A673 (cell line): Measurements from ENCODE around the gene RTP4. TPM values are rescaled to one million over a fixed set of nuclear protein-coding genes. Genes with fewer than 3 reads are reported as not detected.
"Not testable (repeated sequence)": the region's sequence is repeated elsewhere in the genome, so short reads cannot be mapped to it uniquely, and the experiment has no call there.

Experiments
- BruUV-seq: library from RNA; stranded (reverse); fragments of 400-500 nt; replicated peaks from 2 replicates; lab custom pipeline; 2021; lab: Mats Ljungman, UMichigan
- CTCF ChIA-PET: fragments of 300-600 bp; sonication (Branson Sonifier 250); formaldehyde crosslinking; loops from one replicate; lab custom pipeline; 2022; ENCODE audit warnings: antibody characterized with exemption; lab: Charles Lee
- POLR2A ChIA-PET: fragments of 300-600 bp; sonication (Branson Sonifier 250); formaldehyde crosslinking; loops from one replicate; lab custom pipeline; 2022; ENCODE audit warnings: antibody characterized with exemption; ENCODE audit not compliant: low non-redundant PET; lab: Charles Lee
- DNase-seq: peaks from one replicate; pipeline ENCODE4 v3.0.0-alpha.2; 2015; ENCODE audit warnings: low spot score
- H3K27ac ChIP-seq: fragments of 200-600 bp; sonication (generic); 2 replicates; pipeline ENCODE4 v1.5.1; 2016; ENCODE audit warnings: mixed run types, low read depth, mild to moderate bottlenecking, mixed read lengths, antibody characterized with exemption, low read length; ENCODE audit not compliant: poor library complexity, severe bottlenecking
- H3K27me3 ChIP-seq: fragments of 200-600 bp; sonication (generic); replicated peaks from 2 replicates; pipeline ENCODE4 v1.6.1; 2017; ENCODE audit warnings: mixed run types, low read depth, mild to moderate bottlenecking, mixed read lengths, antibody characterized with exemption, low read length; ENCODE audit not compliant: insufficient read depth, poor library complexity
- H3K36me3 ChIP-seq: fragments of 200-600 bp; sonication (generic); 2 replicates; pipeline ENCODE4 v1.6.1; 2016; ENCODE audit warnings: mixed run types, mild to moderate bottlenecking, mixed read lengths, antibody characterized with exemption, low read length; ENCODE audit not compliant: insufficient read depth, poor library complexity, severe bottlenecking
- H3K4me1 ChIP-seq: fragments of 200-600 bp; sonication (generic); 2 replicates; pipeline ENCODE4 v1.6.1; 2017; ENCODE audit warnings: mixed run types, mild to moderate bottlenecking, mixed read lengths, antibody characterized with exemption, low read length; ENCODE audit not compliant: insufficient read depth, poor library complexity, severe bottlenecking
- H3K4me3 ChIP-seq: fragments of 200-600 bp; sonication (generic); 2 replicates; pipeline ENCODE4 v1.5.1; 2016; ENCODE audit warnings: low read depth, mixed run types, mild to moderate bottlenecking, mixed read lengths, low read length; ENCODE audit not compliant: poor library complexity, severe bottlenecking
- H3K9me3 ChIP-seq: fragments of 200-600 bp; sonication (generic); 2 replicates; pipeline ENCODE4 v1.6.1; 2016; ENCODE audit warnings: mixed run types, low read depth, mild to moderate bottlenecking, mixed read lengths, antibody characterized with exemption, low read length; ENCODE audit not compliant: poor library complexity, severe bottlenecking
- EZH2 ChIP-seq: fragments of 200-600 bp; sonication (generic); IDR thresholded peaks from 2 replicates; pipeline ENCODE4 v1.6.1; 2017; ENCODE audit warnings: borderline replicate concordance, low read depth, mild to moderate bottlenecking, mixed read lengths, antibody characterized with exemption, low read length; ENCODE audit not compliant: poor library complexity, severe bottlenecking
- intact Hi-C: fragments of 100-400 bp; cut with micrococcal nuclease; formaldehyde crosslinking; loops from one replicate; pipeline ENCODE4 v1.10.0; 2022; ENCODE audit not compliant: unreplicated experiment
- total RNA-seq: library from RNA; stranded (reverse); gene quantifications from 2 replicates; pipeline ENCODE4 v1.2.3, GENCODE V29; 2021
- TF ChIP-seq, protein P1 (sequence below): fragments of 300-800, 200-600 bp; sonication (generic); conservative IDR thresholded peaks from 2 replicates; pipeline ENCODE4 v1.5.1; 2017; ENCODE audit warnings: low read depth, mild to moderate bottlenecking, antibody characterized with exemption, low read length, moderate library complexity, mixed read lengths

RTP4 gene
- total RNA-seq, 1 experiment from 2014 or later = not detected

DNA sequence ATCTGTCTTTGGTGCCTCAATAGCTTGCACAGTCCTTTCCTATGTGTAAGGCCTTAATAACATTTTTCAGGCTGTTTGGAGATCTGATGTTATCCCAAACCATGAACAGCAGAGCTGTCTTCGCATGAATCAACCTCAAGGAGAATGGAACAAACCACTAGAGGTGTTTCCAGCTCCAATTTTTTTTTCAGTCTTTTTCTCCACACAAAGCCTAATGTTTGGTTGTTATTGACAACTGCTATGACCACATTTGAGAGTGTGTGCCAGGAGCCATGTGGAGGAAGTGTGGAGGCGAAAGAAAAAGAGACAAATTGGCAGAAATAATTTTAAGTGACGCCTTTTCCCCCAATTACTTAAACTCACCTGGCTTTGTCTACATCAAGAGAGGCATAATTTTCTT, 38.7 kb downstream of the RTP4 start:
- ChIA-PET CTCF (no interaction called here), POLR2A (no interaction called here)
- TF ChIP-seq, protein P1, sequence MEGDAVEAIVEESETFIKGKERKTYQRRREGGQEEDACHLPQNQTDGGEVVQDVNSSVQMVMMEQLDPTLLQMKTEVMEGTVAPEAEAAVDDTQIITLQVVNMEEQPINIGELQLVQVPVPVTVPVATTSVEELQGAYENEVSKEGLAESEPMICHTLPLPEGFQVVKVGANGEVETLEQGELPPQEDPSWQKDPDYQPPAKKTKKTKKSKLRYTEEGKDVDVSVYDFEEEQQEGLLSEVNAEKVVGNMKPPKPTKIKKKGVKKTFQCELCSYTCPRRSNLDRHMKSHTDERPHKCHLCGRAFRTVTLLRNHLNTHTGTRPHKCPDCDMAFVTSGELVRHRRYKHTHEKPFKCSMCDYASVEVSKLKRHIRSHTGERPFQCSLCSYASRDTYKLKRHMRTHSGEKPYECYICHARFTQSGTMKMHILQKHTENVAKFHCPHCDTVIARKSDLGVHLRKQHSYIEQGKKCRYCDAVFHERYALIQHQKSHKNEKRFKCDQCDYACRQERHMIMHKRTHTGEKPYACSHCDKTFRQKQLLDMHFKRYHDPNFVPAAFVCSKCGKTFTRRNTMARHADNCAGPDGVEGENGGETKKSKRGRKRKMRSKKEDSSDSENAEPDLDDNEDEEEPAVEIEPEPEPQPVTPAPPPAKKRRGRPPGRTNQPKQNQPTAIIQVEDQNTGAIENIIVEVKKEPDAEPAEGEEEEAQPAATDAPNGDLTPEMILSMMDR = no peak
- no peak for TF ChIP-seq EZH2
- Histone ChIP-seq H3K36me3 (no peaks in the 10 kb centered on the region), H3K4me1 (no peaks in the 10 kb centered on the region), H3K27me3 (peaks cover 6% of the 10 kb centered on the region), H3K27ac (no peak overlapping the region), H3K9me3 (no peaks in the 10 kb centered on the region), H3K4me3 (no peak overlapping the region)
- no peak for DNase-seq
- BruUV-seq = no TSS peak
- intact Hi-C loops = no loop called here

DNA sequence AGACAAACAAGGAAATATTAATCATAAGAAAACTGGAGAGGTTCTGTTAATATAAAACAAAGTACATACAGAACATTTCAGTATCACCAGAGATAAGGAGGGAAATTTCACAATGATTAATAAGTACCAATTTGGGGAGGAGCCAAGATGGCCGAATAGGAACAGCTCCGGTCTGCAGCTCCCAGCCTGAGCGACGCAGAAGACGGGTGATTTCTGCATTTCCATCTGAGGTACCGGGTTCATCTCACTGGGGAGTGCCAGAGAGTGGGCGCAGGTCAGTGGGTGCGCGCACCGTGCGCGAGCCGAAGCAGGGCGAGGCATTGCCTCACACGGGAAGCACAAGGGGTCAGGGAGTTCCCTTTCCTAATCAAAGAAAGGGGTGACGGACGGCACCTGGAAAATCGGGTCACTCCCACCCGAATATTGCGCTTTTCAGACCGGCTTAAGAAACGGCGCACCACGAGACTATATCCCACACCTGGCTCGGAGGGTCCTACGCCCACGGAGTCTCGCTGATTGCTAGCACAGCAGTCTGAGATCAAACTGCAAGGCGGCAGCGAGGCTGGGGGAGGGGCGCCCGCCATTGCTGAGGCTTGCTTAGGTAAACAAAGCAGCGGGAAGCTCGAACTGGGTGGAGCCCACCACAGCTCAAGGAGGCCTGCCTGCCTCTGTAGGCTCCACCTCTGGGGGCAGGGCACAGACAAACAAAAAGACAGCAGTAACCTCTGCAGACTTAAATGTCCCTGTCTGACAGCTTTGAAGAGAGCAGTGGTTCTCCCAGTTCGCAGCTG, 44.0 kb downstream of the RTP4 start:
- BruUV-seq, H3K9me3 ChIP-seq, H3K27ac ChIP-seq, DNase-seq, POLR2A ChIA-PET, H3K36me3 ChIP-seq, H3K27me3 ChIP-seq, H3K4me1 ChIP-seq, CTCF ChIA-PET, H3K4me3 ChIP-seq, intact Hi-C loops: not testable (repeated sequence)

Other genes starting within 250 kb of the RTP4 start
- 35.3 and 43.2 TPM in 2 replicates for gene RPL39L, start 228.9 kb upstream of the RTP4 start, total RNA-seq
- not detected in 2 replicates for gene RTP1, start 170.9 kb upstream of the RTP4 start, total RNA-seq
- not detected in 2 replicates for gene MASP1, start 76.6 kb upstream of the RTP4 start, total RNA-seq